ENCODE measurements around the gene CDC6.

CDC6 gene

GRCh38 chr17:40264458-40265185 lies 23.1 kb upstream of the CDC6 start:
- TF ChIP-seq EGR2 (tag by site-specific recombination; IDR thresholded peaks at IDR 0.05; ENCODE audit: low read depth) = peak; percentile 59; the same call in 1 of the 2 replicates
- no peak for TF ChIP-seq BCL11A (tag by site-specific recombination; IDR thresholded peaks at IDR 0.05; ENCODE audit: low read depth)
- no peak for TF ChIP-seq ZNF843 (tag by site-specific recombination; IDR thresholded peaks at IDR 0.05)
- TF ChIP-seq KLF16 (tag by site-specific recombination; IDR thresholded peaks at IDR 0.05) = no peak
- no peak for TF ChIP-seq ZNF221 (tag by site-specific recombination; IDR thresholded peaks at IDR 0.05; ENCODE audit: borderline replicate concordance)
- no peak for TF ChIP-seq PRDM6 (tag by site-specific recombination; IDR thresholded peaks at IDR 0.05)
- no peak for TF ChIP-seq KLF10 (tag by site-specific recombination; IDR thresholded peaks at IDR 0.05)
- peak; percentile 45; the same call in 1 of the 2 replicates for TF ChIP-seq ZFHX2 (tag by site-specific recombination; conservative IDR thresholded peaks at IDR 0.05)
- Histone ChIP-seq H3K36me3 (ENCODE audit: control insufficient read depth in 2 of 2, insufficient read depth in 1 of 2, low read length in 2 of 2) (peaks cover 71 to 79% of the 10 kb centered on the region in 2 experiments), H3K9me3 (ENCODE audit: control insufficient read depth, insufficient read depth, low read depth, low read length) (no peaks in the 10 kb centered on the region), H3K4me3 (ENCODE audit: low read depth, low read length) (no peak overlapping the region), H3K27ac (ENCODE audit: extremely low read depth, low read depth, low read length) (no peak overlapping the region), H3K4me1 (ENCODE audit: control insufficient read depth, insufficient read depth, low read length) (no peaks in the 10 kb centered on the region)
- POLR2A ChIA-PET = no interaction called here
- CTCF ChIA-PET = interaction anchor here (1.2 kb wide), 1 partner anchor 46 kb away, joined by 3 read pairs; no protein-coding TSS in a partner anchor

- Histone ChIP-seq H3K4me1 (ENCODE audit: control insufficient read depth, insufficient read depth, low read length) (no peaks in the 10 kb centered on the region), H3K9me3 (ENCODE audit: control insufficient read depth, insufficient read depth, low read depth, low read length) (no peaks in the 10 kb centered on the region), H3K27ac (ENCODE audit: extremely low read depth, low read depth, low read length) (no peak overlapping the region), H3K36me3 (ENCODE audit: control insufficient read depth in 2 of 2, insufficient read depth in 1 of 2, low read length in 2 of 2) (peaks cover 66 to 78% of the 10 kb centered on the region in 2 experiments), H3K4me3 (ENCODE audit: low read depth, low read length) (no peak overlapping the region)
- ChIA-PET POLR2A (no interaction called here), CTCF (no interaction called here)
- TF ChIP-seq ZNF768 (tag by site-specific recombination; IDR thresholded peaks at IDR 0.05) = no peak
- no peak for TF ChIP-seq ZNF335 (tag by site-specific recombination; conservative IDR thresholded peaks at IDR 0.05)
- TF ChIP-seq ZNF248 (tag by site-specific recombination; IDR thresholded peaks at IDR 0.05) = no peak
- no peak for TF ChIP-seq ZNF148 (tag by site-specific recombination; IDR thresholded peaks at IDR 0.05; ENCODE audit: borderline replicate concordance)
- TF ChIP-seq ZNF449 (tag by site-specific recombination; IDR thresholded peaks at IDR 0.05) = no peak
- no peak for TF ChIP-seq ZNF391 (tag by site-specific recombination; IDR thresholded peaks at IDR 0.05; ENCODE audit: borderline replicate concordance, low read depth)
- TF ChIP-seq ZNF404 (tag by site-specific recombination; IDR thresholded peaks at IDR 0.05) = no peak
- no peak for TF ChIP-seq ATF2 (tag by site-specific recombination; IDR thresholded peaks at IDR 0.05; ENCODE audit: low read depth)
- TF ChIP-seq BCL11B (tag by site-specific recombination; IDR thresholded peaks at IDR 0.05; ENCODE audit: low read depth) = no peak
- TF ChIP-seq ZNF747 (tag by site-specific recombination; IDR thresholded peaks at IDR 0.05) = no peak
- no peak for TF ChIP-seq ZNF426 (tag by site-specific recombination; IDR thresholded peaks at IDR 0.05)
- no peak for TF ChIP-seq ZNF549 (tag by site-specific recombination; IDR thresholded peaks at IDR 0.05)
- no peak for TF ChIP-seq ZNF571 (tag by site-specific recombination; IDR thresholded peaks at IDR 0.05)
- no peak for TF ChIP-seq ZFP37 (tag by site-specific recombination; IDR thresholded peaks at IDR 0.05)
These were observed 22.3 kb upstream of the CDC6 start for GRCh38 chr17:40265337-40265736.

Measured in HEK293 (cell line).